H1 (cell line): ENCODE data around the gene PACS1. TPM values are rescaled to one million over a fixed set of nuclear protein-coding genes. Genes with fewer than 3 reads are reported as not detected.

Experiments used
- CTCF ChIA-PET: fragments of 300-600 bp; sonication (Branson Sonifier 250); formaldehyde crosslinking; loops from one replicate; lab custom pipeline; 2021; ENCODE audit not compliant: partially characterized antibody; lab: Charles Lee
- POLR2A ChIA-PET: fragments of 300-600 bp; sonication (Branson Sonifier 250); formaldehyde crosslinking; loops from one replicate; lab custom pipeline; 2021; ENCODE audit warnings: inconsistent platforms; ENCODE audit not compliant: partially characterized antibody; lab: Charles Lee
- DNase-seq, 2 experiments: peaks; one replicate each; pipeline versions ENCODE4 v3.0.0 to v3.0.0-alpha.2; 2010 to 2022; ENCODE audit warnings: low spot score in 2 of 2, low read depth in 1 of 2, mixed read lengths in 1 of 2
- FAIRE-seq: peaks from 2 replicates; lab custom pipeline; 2011; peaks lifted over from hg19 to GRCh38; lab: Jason Lieb, UNC
- H2AFZ ChIP-seq: 2 replicates; pipeline ENCODE4 v1.8.1; 2012; ENCODE audit warnings: low read length, inconsistent platforms
- H2AK5ac ChIP-seq: 2 replicates; pipeline ENCODE4 v1.6.1; 2013; ENCODE audit warnings: low read depth, low read length
- H2BK120ac ChIP-seq: replicated peaks from 2 replicates; pipeline ENCODE3; 2013; ENCODE audit warnings: low read depth, low read length, inconsistent platforms
- H2BK12ac ChIP-seq: 2 replicates; pipeline ENCODE4 v1.6.1; 2013; ENCODE audit warnings: low read depth, low read length
- H2BK15ac ChIP-seq: 2 replicates; pipeline ENCODE4 v1.6.1; 2013; ENCODE audit warnings: low read length
- H2BK20ac ChIP-seq: 2 replicates; pipeline ENCODE4 v1.6.1; 2013; ENCODE audit warnings: low read length
- H2BK5ac ChIP-seq: 2 replicates; pipeline ENCODE4 v1.6.1; 2013; ENCODE audit warnings: low read depth, low read length
- H3K14ac ChIP-seq: 2 replicates; pipeline ENCODE4 v1.6.1; 2013; ENCODE audit warnings: inconsistent platforms; ENCODE audit not compliant: insufficient read length
- H3K18ac ChIP-seq: 2 replicates; pipeline ENCODE4 v1.6.1; 2013; ENCODE audit warnings: low read length; ENCODE audit errors: extremely low read depth
- H3K23ac ChIP-seq: 2 replicates; pipeline ENCODE4 v1.6.1; 2013; ENCODE audit warnings: inconsistent platforms; ENCODE audit not compliant: insufficient read length
- H3K23me2 ChIP-seq: 2 replicates; pipeline ENCODE4 v1.6.1; 2013; ENCODE audit warnings: low read depth, low read length
- H3K27ac ChIP-seq: 2 replicates; pipeline ENCODE4 v1.6.1; 2011; ENCODE audit warnings: low read depth, low read length, inconsistent platforms
- H3K27me3 ChIP-seq, 4 experiments: replicated peaks in 1 of 4; 1 replicate in 1 of 4; 2 replicates in 3 of 4; pipeline versions ENCODE4 v1.6.1 to v1.8.1; 2011 to 2013; ENCODE audit warnings: low read length in 3 of 4, mild to moderate bottlenecking in 3 of 4, inconsistent platforms in 2 of 4, mixed read lengths in 2 of 4, moderate library complexity in 1 of 4; ENCODE audit not compliant: control insufficient read depth in 3 of 4, insufficient read depth in 3 of 4; ENCODE audit errors: extremely low read depth in 1 of 4
- H3K36me3 ChIP-seq, 4 experiments: 2 replicates each; pipeline versions ENCODE4 v1.6.1 to v1.8.1; 2011 to 2013; ENCODE audit warnings: mild to moderate bottlenecking in 4 of 4, low read length in 3 of 4, moderate library complexity in 2 of 4, control low read depth in 1 of 4, inconsistent platforms in 1 of 4; ENCODE audit not compliant: insufficient read depth in 4 of 4, control insufficient read depth in 2 of 4
- H3K4ac ChIP-seq: replicated peaks from 2 replicates; pipeline ENCODE3; 2013; ENCODE audit warnings: low read length, low read depth, mixed read lengths, inconsistent platforms; ENCODE audit not compliant: insufficient read length
- H3K4me1 ChIP-seq, 4 experiments: replicated peaks in 1 of 4; 1 replicate in 1 of 4; 2 replicates in 3 of 4; pipeline versions ENCODE4 v1.6.1 to v1.8.1; 2011 to 2013; ENCODE audit warnings: low read length in 3 of 4, inconsistent platforms in 2 of 4, mixed read lengths in 1 of 4; ENCODE audit not compliant: insufficient read depth in 4 of 4, control insufficient read depth in 3 of 4
- H3K4me2 ChIP-seq, 2 experiments: 2 replicates each; pipeline versions ENCODE4 v1.6.1 to v1.8.1; 2011 to 2013; ENCODE audit warnings: low read depth in 2 of 2, low read length in 2 of 2, control low read depth in 1 of 2, inconsistent platforms in 1 of 2, mild to moderate bottlenecking in 1 of 2; ENCODE audit not compliant: insufficient read depth in 1 of 2
- H3K4me3 ChIP-seq, 4 experiments: fragments of 200-600, 300-600 bp in 1 of 4; sonication (generic), shearing (Covaris generic), sonication (Bioruptor Twin) in 1 of 4; 2 replicates each; pipeline versions ENCODE4 v1.5.1 to v1.8.1; 2011 to 2016; ENCODE audit warnings: low read length in 4 of 4, low read depth in 3 of 4, control low read depth in 2 of 4, inconsistent platforms in 2 of 4, mild to moderate bottlenecking in 2 of 4, mixed read lengths in 1 of 4, moderate library complexity in 1 of 4; ENCODE audit not compliant: insufficient read depth in 2 of 4; ENCODE audit errors: extremely low read depth in 1 of 4
- H3K56ac ChIP-seq: replicated peaks from 2 replicates; pipeline ENCODE3; 2013; ENCODE audit warnings: low read depth, mild to moderate bottlenecking, mixed read lengths, low read length, inconsistent platforms; ENCODE audit not compliant: insufficient read length
- H3K79me1 ChIP-seq: 2 replicates; pipeline ENCODE4 v1.6.1; 2013; ENCODE audit warnings: low read depth, low read length, control low read depth
- H3K79me2 ChIP-seq, 2 experiments: 2 replicates each; pipeline versions ENCODE4 v1.6.1 to v1.8.1; 2012 to 2013; ENCODE audit warnings: low read length in 2 of 2, mild to moderate bottlenecking in 2 of 2, inconsistent platforms in 1 of 2; ENCODE audit not compliant: insufficient read depth in 2 of 2, control insufficient read depth in 1 of 2
- H3K9ac ChIP-seq, 4 experiments: replicated peaks in 1 of 4; 1 replicate in 1 of 4; 2 replicates in 3 of 4; pipeline versions ENCODE4 v1.6.1 to v1.8.1; 2011 to 2013; ENCODE audit warnings: low read depth in 3 of 4, low read length in 3 of 4, control low read depth in 2 of 4, mild to moderate bottlenecking in 2 of 4, moderate library complexity in 2 of 4, inconsistent platforms in 1 of 4; ENCODE audit errors: extremely low read depth in 1 of 4
- H3K9me3 ChIP-seq, 2 experiments: 2 replicates each; pipeline versions ENCODE4 v1.6.1 to v1.8.1; 2012 to 2013; ENCODE audit warnings: mild to moderate bottlenecking in 2 of 2, moderate library complexity in 2 of 2, control low read depth in 1 of 2, inconsistent platforms in 1 of 2, low read depth in 1 of 2, low read length in 1 of 2, mixed read lengths in 1 of 2; ENCODE audit not compliant: insufficient read depth in 2 of 2
- H4K20me1 ChIP-seq, 2 experiments: replicated peaks in 1 of 2; 2 replicates each; pipeline versions ENCODE3 to v1.8.1; 2011 to 2013; ENCODE audit warnings: inconsistent platforms in 2 of 2, low read length in 2 of 2, mild to moderate bottlenecking in 1 of 2; ENCODE audit not compliant: insufficient read depth in 2 of 2, control insufficient read depth in 1 of 2
- H4K5ac ChIP-seq: 2 replicates; pipeline ENCODE4 v1.6.1; 2013; ENCODE audit warnings: low read length, low read depth, mixed read lengths, inconsistent platforms; ENCODE audit not compliant: insufficient read length
- H4K8ac ChIP-seq: 2 replicates; pipeline ENCODE4 v1.8.0; 2013; ENCODE audit warnings: mild to moderate bottlenecking, moderate library complexity, low read length, inconsistent platforms; ENCODE audit not compliant: insufficient read depth; ENCODE audit errors: extremely low read depth
- H4K91ac ChIP-seq: replicated peaks from 2 replicates; pipeline ENCODE3; 2013; ENCODE audit warnings: low read length, mixed read lengths, inconsistent platforms; ENCODE audit not compliant: insufficient read length
- EP300 ChIP-seq, 2 experiments: IDR thresholded peaks; 1 replicate in 1 of 2; 2 replicates in 1 of 2; pipeline ENCODE4 v1.6.1; 2011 to 2012; ENCODE audit warnings: low read depth in 2 of 2, low read length in 2 of 2, mild to moderate bottlenecking in 2 of 2, borderline replicate concordance in 1 of 2, inconsistent platforms in 1 of 2, moderate library complexity in 1 of 2
- GABPA ChIP-seq: IDR thresholded peaks from 2 replicates; pipeline ENCODE4 v1.6.1; 2011; ENCODE audit warnings: mild to moderate bottlenecking, low read length, moderate library complexity, borderline replicate concordance; ENCODE audit not compliant: insufficient read depth
- PHF8 ChIP-seq: fragments of 200-600 bp; sonication (generic); conservative IDR thresholded peaks from 2 replicates; pipeline ENCODE4 v1.7.1; 2012; ENCODE audit warnings: low read depth, mild to moderate bottlenecking, inconsistent platforms, low read length, moderate library complexity
- POLR2A ChIP-seq, 2 experiments: IDR thresholded peaks; 1 replicate in 1 of 2; 2 replicates in 1 of 2; pipeline ENCODE4 v1.6.1; 2011; ENCODE audit warnings: low read depth in 2 of 2, low read length in 2 of 2, mild to moderate bottlenecking in 2 of 2; ENCODE audit errors: control extremely low read depth in 1 of 2
- POLR2AphosphoS5 ChIP-seq: IDR thresholded peaks from 2 replicates; pipeline ENCODE4 v1.6.1; 2011; ENCODE audit warnings: low read depth, low read length
- POU5F1 ChIP-seq: IDR thresholded peaks from 2 replicates; pipeline ENCODE4 v1.6.1; 2011; ENCODE audit warnings: low read depth, mild to moderate bottlenecking, low read length, moderate library complexity
- SIX5 ChIP-seq: IDR thresholded peaks from 2 replicates; pipeline ENCODE4 v1.6.1; 2011; ENCODE audit warnings: mild to moderate bottlenecking, low read depth, low read length
- TCF12 ChIP-seq: IDR thresholded peaks from 2 replicates; pipeline ENCODE4 v1.6.1; 2011; ENCODE audit warnings: low read depth, mild to moderate bottlenecking, low read length
- whole genome bisulfite sequencing, 2 experiments: shearing (Covaris generic) in 1 of 2; methylation state at CpG; one replicate each; pipeline versions ENCODE4 v1.1.6 to v1.1.7; 2013 to 2015; ENCODE audit warnings: low lambda C conversion rate in 2 of 2, mixed read lengths in 2 of 2, inconsistent platforms in 1 of 2, low coverage in 1 of 2, missing lambda C conversion rate in 1 of 2; ENCODE audit not compliant: insufficient replicate concordance in 2 of 2, insufficient coverage in 1 of 2, insufficient read length in 1 of 2; ENCODE audit errors: extremely low coverage in 1 of 2, missing lambda C conversion rate in 1 of 2; 5-methylcytosine and 5-hydroxymethylcytosine counted together
- polyA plus RNA-seq, 7 experiments: library from polyadenylated mRNA; depleted of rRNA in 3 of 7; stranded (reverse) in 5 of 7; unstranded in 2 of 7; fragments of >200 nt in 5 of 7; fragments of 200-250 nt in 2 of 7; gene quantifications; 1 replicate in 5 of 7; 2 replicates in 1 of 7; 4 replicates in 1 of 7; pipeline versions ENCODE4 v1.2.1 to v1.2.3, GENCODE V29; 2011 to 2013; ENCODE audit warnings: missing spikeins in 2 of 7, mixed read lengths in 2 of 7
- total RNA-seq: library from RNA; stranded (reverse); fragmentation: NEBNext Ultra II Directional; extraction: Animal tissue kit (Norgen Biotek cat#: 25700); gene quantifications from 2 replicates; pipeline ENCODE4 v1.2.1, GENCODE V29; 2021
- TF ChIP-seq, protein P1 (sequence below): IDR thresholded peaks from 2 replicates; pipeline ENCODE4 v1.6.1; 2012; ENCODE audit warnings: inconsistent platforms

PACS1 gene
- total and polyA plus RNA-seq, 2 of the 8 experiments (the other 6 are each of a cell fraction or from before 2014, with no cell fraction given): 11.5 to 36.0 TPM

DNA sequence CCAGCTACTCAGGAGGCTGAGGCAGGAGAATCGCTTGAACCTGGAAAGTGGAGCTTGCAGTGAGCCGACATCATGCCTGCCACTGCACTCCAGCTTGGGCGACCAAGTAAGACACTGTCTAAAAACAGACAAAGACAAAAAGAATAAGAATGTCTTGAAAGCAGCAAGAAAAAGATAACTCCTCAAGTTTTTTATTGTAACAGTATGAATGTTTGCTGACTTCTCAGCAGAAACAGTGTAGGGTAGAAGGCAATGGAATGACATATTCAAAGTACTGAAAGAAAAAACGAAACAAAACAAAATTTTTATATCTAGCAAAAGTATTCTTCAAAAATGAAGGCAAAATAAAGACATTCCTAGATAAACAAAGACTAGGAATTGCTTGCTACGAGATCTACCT is 76.9 kb downstream of the PACS1 start:
- Histone ChIP-seq H2BK120ac (no peak overlapping the region), H3K79me2 (no peaks in the 10 kb centered on the region), H3K4me1 (no peaks in the 10 kb centered on the region), H3K4me2 (no peak overlapping the region), H2BK12ac (no peak overlapping the region), H2BK15ac (no peak overlapping the region), H3K4me3 (no peak overlapping the region), H4K20me1 (no peaks in the 10 kb centered on the region), H4K91ac (no peak overlapping the region), H3K79me1 (no peaks in the 10 kb centered on the region), H2BK20ac (no peak overlapping the region), H3K56ac (no peak overlapping the region), H3K9me3 (no peaks in the 10 kb centered on the region), H4K5ac (no peak overlapping the region), H3K9ac (no peak overlapping the region), H3K27ac (no peak overlapping the region), H3K18ac (no peak overlapping the region), H3K23me2 (no peaks in the 10 kb centered on the region), H2AFZ (no peak overlapping the region), H3K36me3 (no peaks in the 10 kb centered on the region), H2BK5ac (no peak overlapping the region), H3K14ac (no peak overlapping the region), H4K8ac (no peak overlapping the region), H2AK5ac (no peak overlapping the region), H3K4ac (no peak overlapping the region), H3K27me3 (no peaks in the 10 kb centered on the region), H3K23ac (no peak overlapping the region)
- no peak for DNase-seq
- ChIA-PET CTCF (interaction anchor here (0.7 to 1.8 kb wide), 2 partner anchors 13 to 192 kb away, joined by 4 to 5 read pairs; no protein-coding TSS in a partner anchor), POLR2A (no interaction called here)
- TF ChIP-seq POLR2AphosphoS5: no peak
- no peak for TF ChIP-seq TCF12
- TF ChIP-seq, protein P1, sequence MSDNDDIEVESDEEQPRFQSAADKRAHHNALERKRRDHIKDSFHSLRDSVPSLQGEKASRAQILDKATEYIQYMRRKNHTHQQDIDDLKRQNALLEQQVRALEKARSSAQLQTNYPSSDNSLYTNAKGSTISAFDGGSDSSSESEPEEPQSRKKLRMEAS: no peak
- no peak for TF ChIP-seq POU5F1
- no peak for TF ChIP-seq POLR2A (IDR thresholded peaks at IDR 0.05; ENCODE audit: control extremely low read depth in 1 of 2, low read depth in 2 of 2, low read length in 2 of 2)
- no peak for TF ChIP-seq EP300 (IDR thresholded peaks at IDR 0.05; ENCODE audit: borderline replicate concordance in 1 of 2, low read depth in 2 of 2, low read length in 2 of 2)
- no peak for TF ChIP-seq SIX5
- TF ChIP-seq PHF8: no peak
- TF ChIP-seq GABPA: no peak
- WGBS, 2 experiments: 89% methylated on average over 5 of the region's 5 CpGs; no CpG with 5 or more reads in 1 of the 2 experiments
- no peak for FAIRE-seq
